ENCODE data around the gene MRTFB. TPM values are rescaled to one million over a fixed set of nuclear protein-coding genes. Genes with fewer than 3 reads are reported as not detected.

MRTFB gene
- total and polyA plus RNA-seq, 2 of the 13 experiments (the other 11 are each of a cell fraction or from before 2014, with no cell fraction given), result 11.4 to 14.0 TPM

DNA sequence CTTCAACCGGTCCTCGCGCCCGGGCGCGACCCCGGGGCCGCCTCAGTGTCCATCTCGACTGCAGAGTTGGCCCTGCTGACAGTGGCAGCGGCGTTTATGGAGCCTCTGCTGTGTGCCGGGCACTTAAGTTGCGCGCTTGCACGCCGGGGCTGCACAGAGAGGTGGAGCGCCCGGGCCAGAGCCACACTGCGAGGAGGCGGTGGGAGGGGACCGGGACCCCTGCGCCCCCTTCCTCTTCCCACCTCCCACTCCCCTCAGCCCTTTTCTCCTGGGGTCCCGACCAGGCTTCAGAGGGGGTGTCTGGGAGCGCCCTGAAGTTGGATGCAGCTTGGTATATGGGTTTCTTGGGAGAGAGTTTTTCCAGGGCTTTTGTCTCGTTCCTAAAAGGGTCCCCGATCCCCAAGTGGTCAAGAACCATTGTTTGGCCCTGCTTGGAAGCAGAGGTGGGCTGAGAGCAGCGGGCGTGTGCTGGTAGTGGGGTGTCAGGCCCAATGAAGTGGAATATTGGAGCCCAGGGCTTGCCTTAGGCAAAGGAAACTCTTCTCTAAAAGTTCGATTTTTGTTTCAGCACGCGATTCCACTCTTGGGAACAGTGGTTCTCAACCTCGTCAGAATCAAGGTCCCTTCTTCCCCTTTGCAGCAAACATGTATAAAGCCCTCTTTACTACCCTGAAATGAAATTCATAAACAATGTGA is 605 bp downstream of the MRTFB start (continued):
- TF ChIP-seq ZSCAN9 (CRISPR knock-in tag; IDR thresholded peaks at IDR 0.05; ENCODE audit: borderline replicate concordance), result no peak
- no peak for TF ChIP-seq ZNF281 (CRISPR knock-in tag; IDR thresholded peaks at IDR 0.05; ENCODE audit: borderline replicate concordance)
- no peak for TF ChIP-seq SMARCE1 (IDR thresholded peaks at IDR 0.05; ENCODE audit: borderline replicate concordance)
- peak; percentile 15; the same call in 1 of the 2 replicates for TF ChIP-seq KAT7 (CRISPR knock-in tag; IDR thresholded peaks at IDR 0.05; ENCODE audit: borderline replicate concordance)
- no peak for TF ChIP-seq ZNF569 (CRISPR knock-in tag; IDR thresholded peaks at IDR 0.05; ENCODE audit: borderline replicate concordance)
- no peak for TF ChIP-seq NCOA5 (CRISPR knock-in tag; IDR thresholded peaks at IDR 0.05)
- TF ChIP-seq, protein P1, sequence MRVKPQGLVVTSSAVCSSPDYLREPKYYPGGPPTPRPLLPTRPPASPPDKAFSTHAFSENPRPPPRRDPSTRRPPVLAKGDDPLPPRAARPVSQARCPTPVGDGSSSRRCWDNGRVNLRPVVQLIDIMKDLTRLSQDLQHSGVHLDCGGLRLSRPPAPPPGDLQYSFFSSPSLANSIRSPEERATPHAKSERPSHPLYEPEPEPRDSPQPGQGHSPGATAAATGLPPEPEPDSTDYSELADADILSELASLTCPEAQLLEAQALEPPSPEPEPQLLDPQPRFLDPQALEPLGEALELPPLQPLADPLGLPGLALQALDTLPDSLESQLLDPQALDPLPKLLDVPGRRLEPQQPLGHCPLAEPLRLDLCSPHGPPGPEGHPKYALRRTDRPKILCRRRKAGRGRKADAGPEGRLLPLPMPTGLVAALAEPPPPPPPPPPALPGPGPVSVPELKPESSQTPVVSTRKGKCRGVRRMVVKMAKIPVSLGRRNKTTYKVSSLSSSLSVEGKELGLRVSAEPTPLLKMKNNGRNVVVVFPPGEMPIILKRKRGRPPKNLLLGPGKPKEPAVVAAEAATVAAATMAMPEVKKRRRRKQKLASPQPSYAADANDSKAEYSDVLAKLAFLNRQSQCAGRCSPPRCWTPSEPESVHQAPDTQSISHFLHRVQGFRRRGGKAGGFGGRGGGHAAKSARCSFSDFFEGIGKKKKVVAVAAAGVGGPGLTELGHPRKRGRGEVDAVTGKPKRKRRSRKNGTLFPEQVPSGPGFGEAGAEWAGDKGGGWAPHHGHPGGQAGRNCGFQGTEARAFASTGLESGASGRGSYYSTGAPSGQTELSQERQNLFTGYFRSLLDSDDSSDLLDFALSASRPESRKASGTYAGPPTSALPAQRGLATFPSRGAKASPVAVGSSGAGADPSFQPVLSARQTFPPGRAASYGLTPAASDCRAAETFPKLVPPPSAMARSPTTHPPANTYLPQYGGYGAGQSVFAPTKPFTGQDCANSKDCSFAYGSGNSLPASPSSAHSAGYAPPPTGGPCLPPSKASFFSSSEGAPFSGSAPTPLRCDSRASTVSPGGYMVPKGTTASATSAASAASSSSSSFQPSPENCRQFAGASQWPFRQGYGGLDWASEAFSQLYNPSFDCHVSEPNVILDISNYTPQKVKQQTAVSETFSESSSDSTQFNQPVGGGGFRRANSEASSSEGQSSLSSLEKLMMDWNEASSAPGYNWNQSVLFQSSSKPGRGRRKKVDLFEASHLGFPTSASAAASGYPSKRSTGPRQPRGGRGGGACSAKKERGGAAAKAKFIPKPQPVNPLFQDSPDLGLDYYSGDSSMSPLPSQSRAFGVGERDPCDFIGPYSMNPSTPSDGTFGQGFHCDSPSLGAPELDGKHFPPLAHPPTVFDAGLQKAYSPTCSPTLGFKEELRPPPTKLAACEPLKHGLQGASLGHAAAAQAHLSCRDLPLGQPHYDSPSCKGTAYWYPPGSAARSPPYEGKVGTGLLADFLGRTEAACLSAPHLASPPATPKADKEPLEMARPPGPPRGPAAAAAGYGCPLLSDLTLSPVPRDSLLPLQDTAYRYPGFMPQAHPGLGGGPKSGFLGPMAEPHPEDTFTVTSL (CRISPR knock-in tag; IDR thresholded peaks at IDR 0.05; ENCODE audit: borderline replicate concordance), result no peak
- TF ChIP-seq AGO2 (optimal IDR thresholded peaks at IDR 0.05; ENCODE audit: low read depth, low read length), result no peak
- TF ChIP-seq ZNF781 (CRISPR knock-in tag; IDR thresholded peaks at IDR 0.05; ENCODE audit: borderline replicate concordance, not compliant biosample characterization), result peak; percentile 51
- TF ChIP-seq ZNF564 (CRISPR knock-in tag; IDR thresholded peaks at IDR 0.05), result no peak
- TF ChIP-seq GATA4 (IDR thresholded peaks at IDR 0.05; ENCODE audit: borderline replicate concordance, low read depth), result no peak
- peak; percentile 27; the same call in 1 of the 2 replicates for TF ChIP-seq ZNF280B (CRISPR knock-in tag; IDR thresholded peaks at IDR 0.05; ENCODE audit: borderline replicate concordance)
- TF ChIP-seq PHF21A (CRISPR knock-in tag; IDR thresholded peaks at IDR 0.05), result no peak
- no peak for TF ChIP-seq SP4 (CRISPR knock-in tag; IDR thresholded peaks at IDR 0.05)
- TF ChIP-seq, protein P2, sequence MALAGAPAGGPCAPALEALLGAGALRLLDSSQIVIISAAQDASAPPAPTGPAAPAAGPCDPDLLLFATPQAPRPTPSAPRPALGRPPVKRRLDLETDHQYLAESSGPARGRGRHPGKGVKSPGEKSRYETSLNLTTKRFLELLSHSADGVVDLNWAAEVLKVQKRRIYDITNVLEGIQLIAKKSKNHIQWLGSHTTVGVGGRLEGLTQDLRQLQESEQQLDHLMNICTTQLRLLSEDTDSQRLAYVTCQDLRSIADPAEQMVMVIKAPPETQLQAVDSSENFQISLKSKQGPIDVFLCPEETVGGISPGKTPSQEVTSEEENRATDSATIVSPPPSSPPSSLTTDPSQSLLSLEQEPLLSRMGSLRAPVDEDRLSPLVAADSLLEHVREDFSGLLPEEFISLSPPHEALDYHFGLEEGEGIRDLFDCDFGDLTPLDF (CRISPR knock-in tag; IDR thresholded peaks at IDR 0.05), result no peak
- TF ChIP-seq MAF1 (CRISPR knock-in tag; IDR thresholded peaks at IDR 0.05; ENCODE audit: borderline replicate concordance), result no peak
- TF ChIP-seq MXD1 (CRISPR knock-in tag; IDR thresholded peaks at IDR 0.05), result no peak
- TF ChIP-seq XBP1 (CRISPR knock-in tag; IDR thresholded peaks at IDR 0.05), result no peak

Data from HepG2 (cell line).